ENCODE measurements around the gene DHX58. TPM values are rescaled to one million over a fixed set of nuclear protein-coding genes. Genes with fewer than 3 reads are reported as not detected.

Gene DHX58
- total RNA-seq, 1 donor from 2014 or later = 1.1 TPM

DNA sequence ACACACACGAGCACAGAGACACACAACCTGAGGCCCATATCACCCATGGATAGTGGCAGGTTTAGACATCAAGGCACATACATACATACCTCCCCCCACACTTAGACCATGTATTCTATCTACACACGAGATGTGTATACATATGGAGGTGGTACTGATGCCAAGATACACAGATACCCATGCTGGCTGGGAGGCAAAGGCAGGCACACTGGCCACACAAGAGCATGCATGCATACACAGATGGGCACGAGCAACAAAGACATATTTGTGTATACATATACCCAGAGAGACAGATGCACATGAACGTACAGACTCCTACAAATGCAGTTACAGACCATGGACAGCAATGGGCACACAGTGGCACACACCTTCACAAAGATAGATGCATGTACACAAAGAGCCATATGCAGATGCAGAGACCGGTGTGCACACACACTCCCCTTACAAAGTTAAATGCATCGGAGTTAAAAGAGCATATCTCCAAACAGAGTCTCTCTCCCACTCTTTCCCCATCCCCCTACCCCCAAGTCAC lies 60.1 kb downstream of the DHX58 start:
- no peak for DNase-seq

DNA sequence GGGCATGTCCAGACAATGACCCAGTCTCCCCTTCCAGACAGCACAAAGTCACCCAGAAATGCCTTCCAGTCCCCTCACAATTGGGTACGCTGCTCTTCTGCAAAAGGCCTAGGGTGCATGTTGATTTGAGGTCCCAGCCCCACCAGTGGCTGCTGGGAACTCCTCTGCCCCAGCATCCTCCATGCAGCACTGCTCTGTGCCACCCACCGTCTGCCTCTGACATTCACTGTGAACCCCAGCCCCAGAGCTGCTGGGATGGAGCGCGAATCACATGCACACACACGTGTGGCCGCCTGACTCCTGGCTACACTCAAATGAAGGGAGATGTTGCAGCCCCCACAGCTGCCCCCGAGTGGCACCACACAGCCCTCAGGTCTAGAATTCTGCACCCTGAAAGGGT lies 60.9 kb downstream of the DHX58 start:
- DNase-seq = no peak

Other genes starting within 250 kb of the DHX58 start
- gene KLHL11, start 247.3 kb downstream of the DHX58 start, total RNA-seq = 74.9 TPM
- gene ACLY, start 193.8 kb downstream of the DHX58 start, total RNA-seq = 118 TPM
- gene ODAD4, start 182.1 kb downstream of the DHX58 start, total RNA-seq = 1.6 TPM
- gene CNP, start 145.9 kb downstream of the DHX58 start, total RNA-seq = 40.7 TPM
- 78.0 TPM for gene DNAJC7, start 95.3 kb downstream of the DHX58 start, total RNA-seq
- 31.5 TPM for gene NKIRAS2, start 92.6 kb downstream of the DHX58 start, total RNA-seq
- 3.7 TPM for gene C17orf113, start 62.1 kb downstream of the DHX58 start, total RNA-seq
- 0.31 TPM for gene ZNF385C, start 14.2 kb downstream of the DHX58 start, total RNA-seq
- gene KAT2A, start 8.7 kb upstream of the DHX58 start, total RNA-seq = 9.0 TPM
- gene HSPB9, start 10.1 kb upstream of the DHX58 start, total RNA-seq = not detected
- 35.1 TPM for gene RAB5C, start 42.3 kb upstream of the DHX58 start, total RNA-seq
- gene KCNH4, start 68.4 kb upstream of the DHX58 start, total RNA-seq = 0.31 TPM
- gene HCRT, start 72.7 kb upstream of the DHX58 start, total RNA-seq = not detected
- gene GHDC, start 81.8 kb upstream of the DHX58 start, total RNA-seq = 5.5 TPM
- 20.7 TPM for gene STAT5B, start 163.7 kb upstream of the DHX58 start, total RNA-seq
- gene STAT5A, start 175.8 kb upstream of the DHX58 start, total RNA-seq = 1.4 TPM